ENCODE results near the gene RCOR3. TPM values are rescaled to one million over a fixed set of nuclear protein-coding genes. Genes with fewer than 3 reads are reported as not detected.
"Not testable (repeated sequence)": the region's sequence is repeated elsewhere in the genome, so short reads cannot be mapped to it uniquely, and the experiment has no call there.

The RCOR3 gene
- total and polyA plus RNA-seq, 8 donors = 19.0 to 34.6 (median 25.5) TPM

DNA sequence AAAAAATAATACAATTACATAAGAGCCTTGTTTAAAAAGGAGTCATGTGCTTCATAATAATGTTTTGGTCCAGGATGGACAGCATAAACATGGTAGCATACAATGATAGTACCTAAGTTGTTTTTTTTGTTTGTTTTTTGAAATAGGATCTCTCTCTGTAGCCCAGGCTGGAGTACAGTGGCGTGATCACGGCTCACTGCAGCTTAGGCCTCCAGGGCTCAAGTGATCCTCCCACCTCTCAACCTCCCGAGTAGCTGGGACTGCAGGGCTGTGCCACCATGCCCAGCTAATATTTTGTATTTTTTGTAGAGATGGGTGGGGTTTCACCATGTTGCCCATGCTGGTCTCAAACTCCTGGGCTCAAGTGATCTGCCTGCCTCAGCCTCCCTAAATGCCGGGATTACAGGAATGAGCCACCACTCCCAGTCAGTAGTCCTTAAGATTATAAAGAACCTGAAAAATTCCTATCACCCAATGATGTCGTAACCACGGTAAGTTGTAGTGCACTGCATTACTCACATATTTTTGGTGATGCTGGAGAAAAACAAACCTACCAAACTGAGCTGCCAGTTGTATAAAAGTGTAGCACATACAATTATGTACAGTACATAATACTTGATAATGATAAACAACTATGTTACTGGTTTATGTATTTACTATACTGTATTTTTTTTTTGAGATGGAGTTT, 22.4 kb upstream of the RCOR3 start:
- WGBS, 2 donors = 93 to 94% methylated on average over 6 of the region's 6 CpGs
- intact Hi-C loops (cut with DNase I) = no loop called here
- Histone ChIP-seq H3K9me3 (no peaks in the 10 kb centered on the region), H3K4me1 (no peaks in the 10 kb centered on the region), H3K27me3 (no peaks in the 10 kb centered on the region), H3K36me3 (no peaks in the 10 kb centered on the region), H3K27ac (no peak overlapping the region), H3K4me3 (no peak overlapping the region)
- no peak for ATAC-seq
- TF ChIP-seq, protein P1, sequence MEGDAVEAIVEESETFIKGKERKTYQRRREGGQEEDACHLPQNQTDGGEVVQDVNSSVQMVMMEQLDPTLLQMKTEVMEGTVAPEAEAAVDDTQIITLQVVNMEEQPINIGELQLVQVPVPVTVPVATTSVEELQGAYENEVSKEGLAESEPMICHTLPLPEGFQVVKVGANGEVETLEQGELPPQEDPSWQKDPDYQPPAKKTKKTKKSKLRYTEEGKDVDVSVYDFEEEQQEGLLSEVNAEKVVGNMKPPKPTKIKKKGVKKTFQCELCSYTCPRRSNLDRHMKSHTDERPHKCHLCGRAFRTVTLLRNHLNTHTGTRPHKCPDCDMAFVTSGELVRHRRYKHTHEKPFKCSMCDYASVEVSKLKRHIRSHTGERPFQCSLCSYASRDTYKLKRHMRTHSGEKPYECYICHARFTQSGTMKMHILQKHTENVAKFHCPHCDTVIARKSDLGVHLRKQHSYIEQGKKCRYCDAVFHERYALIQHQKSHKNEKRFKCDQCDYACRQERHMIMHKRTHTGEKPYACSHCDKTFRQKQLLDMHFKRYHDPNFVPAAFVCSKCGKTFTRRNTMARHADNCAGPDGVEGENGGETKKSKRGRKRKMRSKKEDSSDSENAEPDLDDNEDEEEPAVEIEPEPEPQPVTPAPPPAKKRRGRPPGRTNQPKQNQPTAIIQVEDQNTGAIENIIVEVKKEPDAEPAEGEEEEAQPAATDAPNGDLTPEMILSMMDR (IDR thresholded peaks at IDR 0.05) = no peak
- no peak for FAIRE-seq
- no peak for DNase-seq

DNA sequence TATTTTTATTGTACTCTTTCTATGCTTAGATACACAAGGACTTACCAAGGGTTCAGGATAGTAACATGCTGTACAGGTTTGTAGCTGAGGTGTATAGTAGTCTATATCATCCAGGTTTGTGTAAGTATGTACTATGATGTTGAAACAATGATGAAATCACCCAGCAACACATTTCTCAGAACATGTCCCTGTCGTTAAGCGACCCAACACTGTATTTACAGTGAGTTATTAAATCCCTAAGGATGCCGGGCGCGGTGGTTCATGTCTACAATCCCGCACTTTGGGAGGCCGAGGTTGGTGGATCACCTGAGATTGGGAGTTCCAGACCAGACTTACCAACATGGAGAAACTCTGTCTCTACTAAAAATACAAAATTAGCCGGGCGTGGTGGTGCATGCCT, 21.6 kb upstream of the RCOR3 start:
- H3K4me3 ChIP-seq = no peak overlapping the region
- no peaks in the 10 kb centered on the region for H3K27me3 ChIP-seq
- DNase-seq (no peak), ATAC-seq (no peak), FAIRE-seq (no peak)
- no peaks in the 10 kb centered on the region for H3K9me3 ChIP-seq
- H3K36me3 ChIP-seq = no peaks in the 10 kb centered on the region
- intact Hi-C loops (cut with DNase I) = no loop called here
- H3K4me1 ChIP-seq = no peaks in the 10 kb centered on the region
- 83 to 91% methylated on average over 9 of the region's 9 CpGs for WGBS, 2 donors
- TF ChIP-seq, protein P1 (IDR thresholded peaks at IDR 0.05) = no peak
- no peak overlapping the region for H3K27ac ChIP-seq

DNA sequence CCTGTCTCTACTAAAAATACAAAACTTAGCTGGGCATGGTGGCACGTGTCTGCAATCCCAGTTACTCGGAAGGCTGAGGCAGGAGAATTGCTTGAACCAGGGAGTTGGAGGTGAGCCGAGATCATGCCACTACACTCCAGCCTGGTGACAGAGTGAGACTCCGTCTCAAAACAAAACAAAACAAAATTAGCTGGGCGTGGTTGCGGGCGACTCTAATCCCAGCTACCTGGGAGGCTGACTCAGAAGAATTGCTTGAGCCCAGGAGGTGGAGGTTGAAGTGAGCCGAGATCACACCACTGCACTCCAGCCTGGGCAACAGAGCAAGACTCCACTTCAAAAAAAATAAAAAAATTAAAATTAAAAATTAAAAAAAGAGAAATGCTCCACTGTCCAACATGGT, 18.6 kb upstream of the RCOR3 start:
- H3K27me3 ChIP-seq; DNase-seq; H3K4me1 ChIP-seq; FAIRE-seq; ATAC-seq; H3K4me3 ChIP-seq; intact Hi-C loops (cut with DNase I); H3K36me3 ChIP-seq; H3K9me3 ChIP-seq; H3K27ac ChIP-seq: not testable (repeated sequence)
- WGBS, 2 donors = 86 to 92% methylated on average over 8 of the region's 8 CpGs

DNA sequence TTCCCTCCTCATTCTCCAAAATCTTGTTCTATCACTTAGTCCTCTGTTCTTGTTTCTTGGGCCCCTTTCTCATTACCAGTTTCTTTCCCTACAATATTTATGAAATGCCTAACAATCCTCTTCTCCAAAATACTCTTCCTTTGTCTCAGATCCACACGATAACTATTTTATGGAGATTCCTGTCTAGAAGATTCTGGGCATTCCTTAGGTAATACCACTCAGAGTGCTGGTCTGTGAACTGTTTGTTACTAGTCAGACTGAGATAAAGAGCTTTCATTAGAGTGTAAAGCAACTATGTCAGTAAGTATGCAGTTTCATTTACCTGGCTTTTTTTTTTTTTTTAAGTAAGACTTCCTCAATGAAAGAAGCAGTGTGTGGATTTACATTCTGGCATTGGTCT, 18.1 kb upstream of the RCOR3 start:
- DNase-seq = no peak
- WGBS, 2 donors = 92% methylated on average over 1 of the region's 1 CpG
- no peaks in the 10 kb centered on the region for H3K27me3 ChIP-seq
- intact Hi-C loops (cut with DNase I) = no loop called here
- no peak for FAIRE-seq
- TF ChIP-seq, protein P1 (IDR thresholded peaks at IDR 0.05) = no peak
- H3K4me1 ChIP-seq = no peaks in the 10 kb centered on the region
- no peak overlapping the region for H3K27ac ChIP-seq
- no peaks in the 10 kb centered on the region for H3K36me3 ChIP-seq
- ATAC-seq = no peak
- H3K4me3 ChIP-seq = no peak overlapping the region
- no peaks in the 10 kb centered on the region for H3K9me3 ChIP-seq

DNA sequence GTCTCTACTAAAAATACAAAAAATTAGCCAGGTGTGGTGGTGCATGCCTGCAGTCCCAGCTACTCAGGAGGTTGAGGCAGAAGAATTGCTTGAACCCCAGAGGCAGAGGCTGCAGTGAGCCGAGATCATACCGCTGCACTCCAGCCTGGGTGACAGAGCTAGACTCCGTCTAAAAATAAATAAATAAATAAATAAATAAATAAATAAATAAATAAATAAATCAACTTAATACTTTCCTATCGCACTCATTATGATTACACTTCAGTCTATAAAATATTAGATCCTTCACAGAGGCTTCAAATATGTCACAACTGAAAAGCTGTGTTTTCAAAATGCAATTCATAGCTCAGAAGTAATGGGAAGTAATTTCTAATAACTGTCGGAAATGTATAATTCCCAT, 15.5 kb upstream of the RCOR3 start:
- intact Hi-C loops (cut with DNase I); H3K27me3 ChIP-seq; H3K9me3 ChIP-seq; DNase-seq; FAIRE-seq; ATAC-seq; H3K27ac ChIP-seq; H3K36me3 ChIP-seq; H3K4me1 ChIP-seq; H3K4me3 ChIP-seq: not testable (repeated sequence)
- WGBS, 2 donors = 93 to 94% methylated on average over 5 of the region's 5 CpGs

DNA sequence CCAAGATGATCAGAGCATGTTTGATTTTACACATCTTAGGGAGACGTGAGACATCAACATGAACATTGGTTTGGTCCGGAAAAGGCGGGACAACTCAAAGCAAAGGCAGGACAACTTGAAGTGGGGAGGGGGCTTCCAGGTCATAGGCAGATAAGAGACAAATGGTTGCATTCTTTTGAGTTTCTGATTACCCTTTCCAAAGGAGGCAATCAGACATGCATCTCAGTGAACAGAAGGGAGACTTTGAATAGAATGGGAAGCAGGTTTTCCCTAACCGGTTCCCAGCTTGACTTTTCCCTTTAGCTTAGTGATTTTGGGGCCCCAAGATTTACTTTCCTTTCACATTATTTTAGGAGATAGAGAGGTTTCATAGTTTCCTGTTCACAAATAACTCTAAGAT, 12.6 kb upstream of the RCOR3 start:
- WGBS, 2 donors = 64 to 66% methylated on average over 4 of the region's 4 CpGs
- intact Hi-C loops (cut with DNase I); H3K9me3 ChIP-seq; H3K27me3 ChIP-seq; H3K36me3 ChIP-seq; DNase-seq; ATAC-seq; H3K4me3 ChIP-seq; H3K4me1 ChIP-seq; FAIRE-seq; H3K27ac ChIP-seq: not testable (repeated sequence)

Measured in pancreas (tissue), 10 donors.